HT1080 (cell line): Measurements from ENCODE around the gene KRT79. TPM values are rescaled to one million over a fixed set of nuclear protein-coding genes. Genes with fewer than 3 reads are reported as not detected.

Source experiments
- DNase-seq: peaks from one replicate; pipeline ENCODE4 v3.0.0-alpha.2; 2015; ENCODE audit warnings: low read depth
- small RNA-seq: library from RNA; depleted of rRNA; stranded (forward); fragments of <200 nt; gene quantifications from one replicate; pipeline ENCODE3, GENCODE V24; 2014
- total RNA-seq: library from RNA; depleted of rRNA; stranded (reverse); fragments of >200 nt; shearing (Covaris generic); gene quantifications from 2 replicates; pipeline ENCODE4 v1.2.3, GENCODE V29; 2014; rRNA removed

KRT79 gene
- total RNA-seq, 1 experiment from 2014 or later, result 0.45 TPM

DNA sequence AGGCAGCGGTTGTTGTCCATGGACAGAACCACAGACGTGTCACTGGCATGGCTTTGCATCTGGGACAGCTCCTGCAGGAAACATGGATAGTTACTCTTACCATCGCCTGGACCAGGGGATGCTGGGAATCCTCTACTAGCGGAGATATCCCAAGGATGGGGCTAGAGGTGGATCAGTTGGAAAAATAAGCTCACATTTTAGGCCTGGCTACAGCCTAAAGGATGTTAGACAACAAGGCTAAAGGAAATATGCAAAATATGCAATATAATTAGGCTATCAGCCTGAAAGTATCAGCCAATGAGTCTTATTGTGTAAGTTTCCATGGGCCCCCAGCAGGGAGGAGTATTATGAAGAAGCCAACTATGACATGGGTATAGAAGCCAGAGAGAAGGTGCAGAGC, 61.9 kb downstream of the KRT79 start:
- DNase-seq, result no peak

DNA sequence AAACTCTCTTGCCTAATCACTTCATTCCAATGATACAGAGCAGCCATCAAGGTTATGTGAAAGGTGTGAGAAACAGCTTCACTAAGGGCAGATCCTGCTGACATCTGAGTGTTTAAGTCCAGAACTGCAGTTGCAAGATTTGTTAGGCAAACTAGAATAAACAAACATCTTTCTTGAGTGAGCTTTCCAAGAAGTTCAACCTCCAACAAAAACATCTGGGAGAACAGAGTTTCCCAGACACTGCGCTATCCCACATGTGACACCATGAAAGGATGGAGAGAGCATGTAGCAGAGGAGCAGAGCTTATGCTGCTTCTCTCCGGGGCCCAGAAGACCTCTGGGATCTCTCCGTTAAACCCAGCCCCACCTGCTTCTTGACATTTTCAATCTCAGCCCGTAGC, 62.6 kb downstream of the KRT79 start:
- DNase-seq, result no peak

Small RNA genes lying within 50 kb of the gene (small RNA-seq; reads per million reads assigned to genes)
- gene AC107016.2, result not detected

Other genes with a start within 250 kb of the KRT79 start
- not detected in 2 replicates for gene KRT72, start 232.8 kb downstream of the KRT79 start, total RNA-seq
- gene KRT73, start 215.8 kb downstream of the KRT79 start, total RNA-seq, result not detected in 2 replicates
- gene KRT2, start 182.1 kb downstream of the KRT79 start, total RNA-seq, result not detected in 2 replicates
- gene KRT1, start 153.9 kb downstream of the KRT79 start, total RNA-seq, result not detected in 2 replicates
- not detected in 2 replicates for gene KRT77, start 130.8 kb downstream of the KRT79 start, total RNA-seq
- gene KRT76, start 57.0 kb downstream of the KRT79 start, total RNA-seq, result not detected in 2 replicates
- 0.13 TPM in 1 of 2 replicates, not detected in the other for gene KRT3, start 38.2 kb downstream of the KRT79 start, total RNA-seq
- gene KRT4, start 20.2 kb downstream of the KRT79 start, total RNA-seq, result not detected in 2 replicates
- 0.13 TPM in 1 of 2 replicates, not detected in the other for gene KRT78, start 14.7 kb upstream of the KRT79 start, total RNA-seq
- 199 and 204 TPM in 2 replicates for gene KRT8, start 70.8 kb upstream of the KRT79 start, total RNA-seq
- 358 and 373 TPM in 2 replicates for gene KRT18, start 114.8 kb upstream of the KRT79 start, total RNA-seq
- 563 and 574 TPM in 2 replicates for gene EIF4B, start 172.1 kb upstream of the KRT79 start, total RNA-seq
- 29.1 and 32.5 TPM in 2 replicates for gene TNS2, start 215.8 kb upstream of the KRT79 start, total RNA-seq
- 11.4 and 12.7 TPM in 2 replicates for gene SPRYD3, start 245.1 kb upstream of the KRT79 start, total RNA-seq